WTC11 (cell line): ENCODE measurements around the gene NOTUM.

ENCODE experiments used
- CTCF ChIP-seq: fragments of 200-600 bp; IDR thresholded peaks from 2 replicates; pipeline ENCODE4 v1.8.0; 2022; ENCODE audit warnings: antibody characterized with exemption
- HMGXB4 ChIP-seq: sonication (generic); formaldehyde crosslinking; IDR thresholded peaks from 2 replicates; pipeline ENCODE4 v1.8.1; 2023; ENCODE audit warnings: mild to moderate bottlenecking, moderate library complexity, missing genetic modification reagents
- NFYB ChIP-seq: sonication (generic); formaldehyde crosslinking; conservative IDR thresholded peaks from 2 replicates; pipeline ENCODE4 v1.8.0; 2022; ENCODE audit warnings: low read depth, missing genetic modification reagents
- USF1 ChIP-seq: sonication (generic); formaldehyde crosslinking; IDR thresholded peaks from 2 replicates; pipeline ENCODE4 v1.8.0; 2022; ENCODE audit warnings: mild to moderate bottlenecking, missing genetic modification reagents
- TF ChIP-seq, protein P1 (sequence below): sonication (generic); formaldehyde crosslinking; conservative IDR thresholded peaks from 2 replicates; pipeline ENCODE4 v1.8.1; 2022; ENCODE audit warnings: mild to moderate bottlenecking, missing genetic modification reagents

DNA sequence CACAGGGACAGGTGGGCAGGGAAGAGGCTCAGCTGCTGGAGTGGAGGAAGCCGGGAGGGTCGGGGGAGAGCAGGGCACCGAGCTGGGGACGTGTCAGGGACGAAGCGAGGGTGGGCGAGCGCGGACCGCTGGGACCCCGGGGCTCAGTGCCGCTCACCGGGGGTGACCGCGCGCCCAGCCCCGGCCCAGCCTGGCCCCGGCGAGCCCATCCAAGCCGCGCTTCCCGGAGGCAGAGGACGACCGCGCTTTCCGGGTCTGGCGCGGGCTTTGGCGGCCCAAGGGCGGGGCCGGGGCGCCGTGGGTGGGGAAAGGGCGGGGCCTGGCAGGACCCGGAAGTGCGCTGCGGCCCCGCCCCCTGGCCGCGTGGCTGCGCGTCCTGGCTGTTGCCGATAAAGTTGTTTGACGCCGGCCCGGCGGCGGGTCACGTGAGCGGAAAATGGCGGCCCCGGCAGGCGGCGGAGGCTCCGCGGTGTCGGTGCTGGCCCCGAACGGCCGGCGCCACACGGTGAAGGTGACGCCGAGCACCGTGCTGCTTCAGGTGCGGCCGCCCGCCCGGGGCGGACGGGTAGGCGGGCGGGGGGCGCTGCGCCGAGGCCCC, 16.3 kb upstream of the NOTUM start, which contains the start of gene ASPSCR1:
- TF ChIP-seq, protein P1, sequence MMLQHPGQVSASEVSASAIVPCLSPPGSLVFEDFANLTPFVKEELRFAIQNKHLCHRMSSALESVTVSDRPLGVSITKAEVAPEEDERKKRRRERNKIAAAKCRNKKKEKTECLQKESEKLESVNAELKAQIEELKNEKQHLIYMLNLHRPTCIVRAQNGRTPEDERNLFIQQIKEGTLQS (CRISPR knock-in tag) = no peak
- TF ChIP-seq HMGXB4 (CRISPR knock-in tag) (no peak), NFYB (no peak), CTCF (no peak), USF1 (peak; percentile 96)
